ENCODE results near the gene AP3B1. TPM values are rescaled to one million over a fixed set of nuclear protein-coding genes. Genes with fewer than 3 reads are reported as not detected.

The AP3B1 gene
- total and polyA plus RNA-seq, 4 donors: 26.4 to 50.4 (median 33.3) TPM

DNA sequence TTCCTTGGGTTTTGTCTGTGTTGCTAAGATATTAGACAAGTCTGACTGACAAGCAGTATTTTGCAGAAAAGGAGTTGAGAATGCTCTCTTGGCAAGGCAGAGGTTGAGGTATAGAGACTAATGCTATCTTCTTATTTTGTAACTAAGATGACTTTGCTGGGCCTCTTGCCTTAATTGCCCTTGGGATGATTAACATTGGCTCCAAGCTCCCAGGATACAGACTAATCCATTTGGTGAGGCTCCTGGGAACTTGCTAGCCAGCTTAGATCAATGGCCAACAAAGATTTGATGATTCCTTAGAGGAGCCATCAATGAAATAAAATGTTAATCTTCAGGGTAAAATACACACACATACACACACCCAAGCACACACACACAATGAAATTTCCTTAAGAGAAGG lies 28.7 kb upstream of the AP3B1 start:
- no peaks in the 10 kb centered on the region for H3K36me3 ChIP-seq (ENCODE audit: control insufficient read depth in 4 of 4, insufficient read depth in 4 of 4, low read length in 4 of 4)
- no peaks in the 10 kb centered on the region for H3K9me3 ChIP-seq (ENCODE audit: control insufficient read depth in 4 of 4, insufficient read depth in 3 of 4, low read length in 3 of 4)
- DNase-seq: no peak
- no peak for ATAC-seq (ENCODE audit: insufficient read depth, low FRiP score)
- no peak overlapping the region for H3K4me3 ChIP-seq
- TF ChIP-seq, protein P1, sequence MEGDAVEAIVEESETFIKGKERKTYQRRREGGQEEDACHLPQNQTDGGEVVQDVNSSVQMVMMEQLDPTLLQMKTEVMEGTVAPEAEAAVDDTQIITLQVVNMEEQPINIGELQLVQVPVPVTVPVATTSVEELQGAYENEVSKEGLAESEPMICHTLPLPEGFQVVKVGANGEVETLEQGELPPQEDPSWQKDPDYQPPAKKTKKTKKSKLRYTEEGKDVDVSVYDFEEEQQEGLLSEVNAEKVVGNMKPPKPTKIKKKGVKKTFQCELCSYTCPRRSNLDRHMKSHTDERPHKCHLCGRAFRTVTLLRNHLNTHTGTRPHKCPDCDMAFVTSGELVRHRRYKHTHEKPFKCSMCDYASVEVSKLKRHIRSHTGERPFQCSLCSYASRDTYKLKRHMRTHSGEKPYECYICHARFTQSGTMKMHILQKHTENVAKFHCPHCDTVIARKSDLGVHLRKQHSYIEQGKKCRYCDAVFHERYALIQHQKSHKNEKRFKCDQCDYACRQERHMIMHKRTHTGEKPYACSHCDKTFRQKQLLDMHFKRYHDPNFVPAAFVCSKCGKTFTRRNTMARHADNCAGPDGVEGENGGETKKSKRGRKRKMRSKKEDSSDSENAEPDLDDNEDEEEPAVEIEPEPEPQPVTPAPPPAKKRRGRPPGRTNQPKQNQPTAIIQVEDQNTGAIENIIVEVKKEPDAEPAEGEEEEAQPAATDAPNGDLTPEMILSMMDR (IDR thresholded peaks at IDR 0.05; ENCODE audit: control extremely low read depth, extremely low read depth): no peak
- H3K4me1 ChIP-seq (ENCODE audit: control insufficient read depth in 5 of 5, insufficient read depth in 5 of 5, low read length in 5 of 5): no peaks in the 10 kb centered on the region
- H3K9ac ChIP-seq (ENCODE audit: insufficient read depth in 1 of 2, low read length in 2 of 2): no peak overlapping the region
- H3K27ac ChIP-seq (ENCODE audit: low read depth in 1 of 2, low read length in 1 of 2): no peak overlapping the region
- no peaks in the 10 kb centered on the region for H3K27me3 ChIP-seq (ENCODE audit: control insufficient read depth in 3 of 3, insufficient read depth in 3 of 3, low read length in 2 of 3)

DNA sequence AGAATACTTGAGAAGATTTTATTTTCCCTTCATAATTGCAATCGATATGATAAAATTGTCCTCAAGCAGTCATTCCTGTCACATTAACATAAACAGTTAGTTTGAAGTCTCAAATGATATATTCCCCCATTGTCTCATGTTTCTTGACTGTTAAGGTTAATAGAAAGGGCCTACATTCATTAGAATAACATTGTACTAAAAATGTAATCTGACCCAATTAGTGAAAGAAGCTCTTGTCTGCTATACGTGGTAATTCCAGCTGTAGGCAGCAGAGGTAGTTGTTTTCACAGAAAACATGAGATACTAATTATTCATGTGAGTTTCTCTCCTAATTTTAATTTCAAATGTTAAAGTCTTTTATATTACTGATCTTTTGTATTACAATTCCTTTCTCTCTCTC lies 25.9 kb upstream of the AP3B1 start:
- Histone ChIP-seq H3K9ac (ENCODE audit: insufficient read depth in 1 of 2, low read length in 2 of 2) (no peak overlapping the region), H3K9me3 (ENCODE audit: control insufficient read depth in 4 of 4, insufficient read depth in 3 of 4, low read length in 3 of 4) (no peaks in the 10 kb centered on the region), H3K27me3 (ENCODE audit: control insufficient read depth in 3 of 3, insufficient read depth in 3 of 3, low read length in 2 of 3) (no peaks in the 10 kb centered on the region), H3K4me1 (ENCODE audit: control insufficient read depth in 5 of 5, insufficient read depth in 5 of 5, low read length in 5 of 5) (no peaks in the 10 kb centered on the region), H3K36me3 (ENCODE audit: control insufficient read depth in 4 of 4, insufficient read depth in 4 of 4, low read length in 4 of 4) (no peaks in the 10 kb centered on the region), H3K27ac (ENCODE audit: low read depth in 1 of 2, low read length in 1 of 2) (no peak overlapping the region), H3K4me3 (no peak overlapping the region)
- ATAC-seq (ENCODE audit: insufficient read depth, low FRiP score): no peak
- TF ChIP-seq, protein P1 (IDR thresholded peaks at IDR 0.05; ENCODE audit: control extremely low read depth, extremely low read depth): no peak
- 36 to 43% methylated on average over 2 of the region's 2 CpGs for WGBS, 2 donors
- DNase-seq: peak in 2 of 3 donors; percentile 50 to 53

DNA sequence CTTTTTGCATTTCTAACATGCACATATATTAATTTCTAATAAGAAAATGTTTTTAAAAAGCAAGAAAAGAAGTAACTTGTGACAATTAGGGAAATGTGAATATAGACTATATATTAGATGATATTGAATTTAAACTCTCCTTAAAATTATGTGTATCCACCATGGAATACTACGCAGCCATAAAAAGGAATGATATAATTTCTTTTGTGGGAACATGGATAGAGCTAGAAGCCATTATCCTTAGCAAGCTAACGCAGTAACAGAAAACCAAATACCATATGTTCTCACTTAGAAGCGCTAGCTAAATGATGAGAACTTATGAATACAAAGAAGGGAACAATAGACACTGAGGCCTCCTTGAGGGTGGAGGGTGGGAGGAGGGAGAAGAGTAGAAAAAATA lies 23.8 kb upstream of the AP3B1 start:
- H3K27me3 ChIP-seq (ENCODE audit: control insufficient read depth in 3 of 3, insufficient read depth in 3 of 3, low read length in 2 of 3): no peaks in the 10 kb centered on the region
- H3K4me1 ChIP-seq (ENCODE audit: control insufficient read depth in 5 of 5, insufficient read depth in 5 of 5, low read length in 5 of 5): no peaks in the 10 kb centered on the region
- H3K4me3 ChIP-seq: no peak overlapping the region
- 97 to 99% methylated on average over 3 of the region's 3 CpGs for WGBS, 2 donors
- ATAC-seq (ENCODE audit: insufficient read depth, low FRiP score) (no peak), DNase-seq (no peak)
- H3K9me3 ChIP-seq (ENCODE audit: control insufficient read depth in 4 of 4, insufficient read depth in 3 of 4, low read length in 3 of 4): peaks cover 0 to 3% (median 0%) of the 10 kb centered on the region in 4 donors
- no peak overlapping the region for H3K9ac ChIP-seq (ENCODE audit: insufficient read depth in 1 of 2, low read length in 2 of 2)
- no peaks in the 10 kb centered on the region for H3K36me3 ChIP-seq (ENCODE audit: control insufficient read depth in 4 of 4, insufficient read depth in 4 of 4, low read length in 4 of 4)
- no peak overlapping the region for H3K27ac ChIP-seq (ENCODE audit: low read depth in 1 of 2, low read length in 1 of 2)
- TF ChIP-seq, protein P1 (IDR thresholded peaks at IDR 0.05; ENCODE audit: control extremely low read depth, extremely low read depth): no peak

DNA sequence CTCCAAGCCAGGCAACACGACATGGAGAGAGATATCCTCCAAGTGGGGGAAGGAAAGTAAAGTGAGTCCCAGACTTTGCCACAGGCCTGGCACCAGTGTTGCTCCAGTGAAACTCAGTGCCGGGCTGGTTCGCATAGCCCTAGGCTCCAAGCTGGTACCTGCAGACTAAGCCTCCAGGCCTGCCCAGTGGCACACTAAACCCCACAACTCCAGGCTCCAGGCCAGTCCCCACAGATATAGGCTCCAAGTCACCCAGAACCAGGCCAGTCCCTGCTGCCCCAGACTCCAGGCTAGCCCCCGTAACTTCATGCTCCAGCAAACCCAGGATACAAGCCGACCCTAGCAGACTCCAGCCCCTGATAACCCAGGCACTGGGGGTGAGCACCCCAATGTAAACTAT lies 23.0 kb upstream of the AP3B1 start:
- H3K9me3 ChIP-seq (ENCODE audit: control insufficient read depth in 4 of 4, insufficient read depth in 3 of 4, low read length in 3 of 4): peaks cover 0 to 3% (median 0%) of the 10 kb centered on the region in 4 donors
- 87 to 89% methylated on average over 5 of the region's 5 CpGs for WGBS, 2 donors

More for the DNA sequence above, 23.0 kb upstream of the AP3B1 start:
- Histone ChIP-seq H3K36me3 (ENCODE audit: control insufficient read depth in 4 of 4, insufficient read depth in 4 of 4, low read length in 4 of 4) (no peaks in the 10 kb centered on the region), H3K4me3 (no peak overlapping the region), H3K27ac (ENCODE audit: low read depth in 1 of 2, low read length in 1 of 2) (no peak overlapping the region), H3K9ac (ENCODE audit: insufficient read depth in 1 of 2, low read length in 2 of 2) (no peak overlapping the region), H3K27me3 (ENCODE audit: control insufficient read depth in 3 of 3, insufficient read depth in 3 of 3, low read length in 2 of 3) (no peaks in the 10 kb centered on the region), H3K4me1 (ENCODE audit: control insufficient read depth in 5 of 5, insufficient read depth in 5 of 5, low read length in 5 of 5) (no peaks in the 10 kb centered on the region)
- TF ChIP-seq, protein P1 (IDR thresholded peaks at IDR 0.05; ENCODE audit: control extremely low read depth, extremely low read depth): no peak
- ATAC-seq (ENCODE audit: insufficient read depth, low FRiP score) (no peak), DNase-seq (no peak)
